K562 (cell line): ENCODE data around the gene LCE1D. TPM values are rescaled to one million over a fixed set of nuclear protein-coding genes. Genes with fewer than 3 reads are reported as not detected.

Experiments
- ATAC-seq: fragments of 200-7000 bp; cut with Tn5 transposase; 3 replicates; pipeline ENCODE4 v1.9.1; 2020; ENCODE audit warnings: moderate library complexity
- BruUV-seq: library from RNA; stranded (reverse); fragments of 400-500 nt; replicated peaks from 2 replicates; lab custom pipeline; 2021; lab: Mats Ljungman, UMichigan
- CTCF ChIA-PET: fragments of 300-600 bp; formaldehyde crosslinking; extraction: SDS; loops from one replicate; lab custom pipeline; 2021; ENCODE audit warnings: low intra/inter-chr PET ratio; lab: Yijun Ruan, JAX
- POLR2A ChIA-PET: fragments of 300-600, 350-650 bp; sonication (Branson Sonifier 250); formaldehyde crosslinking; extraction: SDS; loops from one replicate; lab custom pipeline; 2021; ENCODE audit warnings: antibody characterized with exemption, inconsistent platforms; lab: Yijun Ruan, JAX
- DNase-seq, 4 experiments: peaks; one replicate each; pipeline versions ENCODE4 v3.0.0 to v3.0.0-alpha.2; 2011 to 2018; ENCODE audit warnings: low spot score in 3 of 4, mixed read lengths in 3 of 4; ENCODE audit errors: extremely low read depth in 1 of 4
- FAIRE-seq: peaks from 2 replicates; lab custom pipeline; 2011; peaks lifted over from hg19 to GRCh38; lab: Jason Lieb, UNC
- H2AFZ ChIP-seq: 2 replicates; pipeline ENCODE4 v1.6.0; 2011; ENCODE audit warnings: low read depth, low read length, control low read depth, inconsistent platforms
- H3K27ac ChIP-seq: fragments of 200-600 bp; 3 replicates; pipeline ENCODE4 v1.8.0; 2011; ENCODE audit warnings: low read depth, mild to moderate bottlenecking, control low read depth, inconsistent platforms, low read length, moderate library complexity, mixed read lengths; ENCODE audit errors: extremely low read depth
- H3K27me3 ChIP-seq, 2 experiments: fragments of 300-600 bp in 1 of 2; 2 replicates in 1 of 2; 3 replicates in 1 of 2; pipeline versions ENCODE4 v1.6.0 to v1.8.0; 2011; ENCODE audit warnings: inconsistent platforms in 2 of 2, low read length in 2 of 2, mild to moderate bottlenecking in 1 of 2, mixed read lengths in 1 of 2, moderate library complexity in 1 of 2; ENCODE audit not compliant: control insufficient read depth in 2 of 2, insufficient read depth in 2 of 2
- H3K36me3 ChIP-seq: fragments of 300-600 bp; 3 replicates; pipeline ENCODE4 v1.8.0; 2011; ENCODE audit warnings: mild to moderate bottlenecking, low read length, inconsistent platforms; ENCODE audit not compliant: control insufficient read depth, insufficient read depth
- H3K4me1 ChIP-seq, 2 experiments: fragments of 200-600 bp in 1 of 2; replicated peaks in 1 of 2; 2 replicates in 1 of 2; 3 replicates in 1 of 2; pipeline versions ENCODE4 v1.5.1 to v1.8.0; 2011; ENCODE audit warnings: inconsistent platforms in 2 of 2, low read length in 2 of 2, mild to moderate bottlenecking in 1 of 2, mixed read lengths in 1 of 2, moderate library complexity in 1 of 2; ENCODE audit not compliant: control insufficient read depth in 2 of 2, insufficient read depth in 2 of 2
- H3K4me2 ChIP-seq: 2 replicates; pipeline ENCODE4 v1.6.1; 2011; ENCODE audit warnings: low read length, control low read depth, inconsistent platforms, mixed read lengths; ENCODE audit not compliant: insufficient read depth
- H3K4me3 ChIP-seq: fragments of 200-600 bp; sonication (generic), shearing (Covaris generic); 2 replicates; pipeline ENCODE4 v1.5.1; 2016; ENCODE audit warnings: control low read depth, inconsistent platforms
- H3K79me2 ChIP-seq: fragments of 200-600 bp; 3 replicates; pipeline ENCODE4 v1.8.0; 2011; ENCODE audit warnings: low read length, inconsistent platforms; ENCODE audit not compliant: control insufficient read depth, insufficient read depth
- H3K9ac ChIP-seq, 2 experiments: 2 replicates each; pipeline versions ENCODE4 v1.6.0 to v1.6.1; 2011; ENCODE audit warnings: low read depth in 2 of 2, low read length in 2 of 2, control low read depth in 1 of 2, inconsistent platforms in 1 of 2, mild to moderate bottlenecking in 1 of 2, mixed read lengths in 1 of 2; ENCODE audit not compliant: insufficient read depth in 1 of 2
- H3K9me1 ChIP-seq: one replicate; pipeline ENCODE4 v1.6.0; 2011; ENCODE audit warnings: inconsistent platforms, mild to moderate bottlenecking, low read length, moderate library complexity; ENCODE audit not compliant: control insufficient read depth, insufficient read depth
- H3K9me3 ChIP-seq: replicated peaks from 2 replicates; pipeline ENCODE4 v1.5.1; 2011; ENCODE audit warnings: low read depth, low read length, inconsistent platforms; ENCODE audit not compliant: control insufficient read depth, insufficient read depth
- H4K20me1 ChIP-seq: replicated peaks from 2 replicates; pipeline ENCODE4 v1.6.1; 2011; ENCODE audit warnings: low read length, inconsistent platforms, mixed read lengths; ENCODE audit not compliant: control insufficient read depth, insufficient read depth
- CREB1 ChIP-seq, 2 experiments: sonication (generic) in 1 of 2; formaldehyde crosslinking in 1 of 2; IDR thresholded peaks; 2 replicates each; pipeline versions ENCODE4 v1.6.1 to v1.8.0; 2012 to 2022; ENCODE audit warnings: inconsistent platforms in 1 of 2, mild to moderate bottlenecking in 1 of 2, missing genetic modification reagents in 1 of 2, moderate library complexity in 1 of 2
- HDAC3 ChIP-seq: fragments of 450-650 bp; IDR thresholded peaks from 2 replicates; pipeline ENCODE4 v1.6.1; 2018; ENCODE audit warnings: borderline replicate concordance, mild to moderate bottlenecking, moderate library complexity; ENCODE audit not compliant: partially characterized antibody
- MYBL2 ChIP-seq, 2 experiments: fragments of 450-650 bp in 1 of 2; sonication (generic) in 1 of 2; formaldehyde crosslinking in 1 of 2; IDR thresholded peaks; 2 replicates each; pipeline versions ENCODE4 v1.6.1 to v1.8.1; 2017 to 2022; ENCODE audit warnings: borderline replicate concordance in 1 of 2, inconsistent platforms in 1 of 2, low read depth in 1 of 2, mild to moderate bottlenecking in 1 of 2, missing genetic modification reagents in 1 of 2, moderate library complexity in 1 of 2
- NR2C2 ChIP-seq, 2 experiments: fragments of 200-800 bp in 1 of 2; sonication (Bioruptor generic) in 1 of 2; sonication (generic) in 1 of 2; formaldehyde crosslinking in 1 of 2; IDR thresholded peaks; 2 replicates each; pipeline versions ENCODE4 v1.6.1 to v1.8.0; 2016 to 2022; ENCODE audit warnings: mild to moderate bottlenecking in 1 of 2, missing compliant biosample characterization in 1 of 2, missing genetic modification characterization in 1 of 2, missing genetic modification reagents in 1 of 2
- RREB1 ChIP-seq: fragments of 250-450 bp; sonication (Bioruptor Pico); IDR thresholded peaks from 2 replicates; pipeline ENCODE4 v1.4.0; 2020
- SUPT5H ChIP-seq: fragments of 450-650 bp; IDR thresholded peaks from 2 replicates; pipeline ENCODE4 v1.6.1; 2016
- ZBTB17 ChIP-seq: fragments of 450-650 bp; formaldehyde crosslinking; IDR thresholded peaks from 2 replicates; pipeline ENCODE4 v1.4.0; 2020; ENCODE audit warnings: mild to moderate bottlenecking
- WGBS: fragments of 100-300 bp; shearing (Covaris generic); methylation state at CpG from one replicate; pipeline ENCODE4 v1.1.6; 2016; ENCODE audit warnings: low coverage, mixed read lengths; ENCODE audit not compliant: insufficient coverage; ENCODE audit errors: missing lambda C conversion rate; 5-methylcytosine and 5-hydroxymethylcytosine counted together
- in situ Hi-C: fragments of 300-500 bp; cut with MboI; formaldehyde crosslinking; loops from 4 replicates; pipeline ENCODE4 v1.15.0; 2018; ENCODE audit warnings: inconsistent platforms, mixed read lengths
- intact Hi-C: fragments of 100-400 bp; cut with micrococcal nuclease; formaldehyde crosslinking; loops from 2 replicates; pipeline ENCODE4 v1.14.2; 2022
- polyA plus RNA-seq, 8 experiments: library from polyadenylated mRNA; depleted of rRNA in 4 of 8; stranded (reverse) in 5 of 8; unstranded in 3 of 8; fragments of >200 nt; fragmentation: Nextera tagmentation in 2 of 8; fragmentation: Illumina TruSeq in 1 of 8; extraction: Ambion mirVana in 2 of 8; extraction: Trizol in 1 of 8; gene quantifications; 2 replicates each; pipeline versions ENCODE4 v1.2.1 to v1.2.3, GENCODE V29; 2011 to 2014; ENCODE audit warnings: inconsistent platforms in 1 of 8, missing spikeins in 1 of 8
- total RNA-seq, 7 experiments: library from RNA; depleted of rRNA in 6 of 7; stranded (reverse); fragments of >200 nt in 6 of 7; fragmentation: Illumina TruSeq in 2 of 7; extraction: Trizol in 2 of 7; gene quantifications; 2 replicates each; pipeline versions ENCODE4 v1.2.1 to v1.2.3, GENCODE V29; 2011 to 2021; ENCODE audit warnings: low replicate concordance in 1 of 7

Gene LCE1D
- total and polyA plus RNA-seq, 9 of the 15 experiments (the other 6 are each of a cell fraction or from before 2014, with no cell fraction given): not detected

DNA sequence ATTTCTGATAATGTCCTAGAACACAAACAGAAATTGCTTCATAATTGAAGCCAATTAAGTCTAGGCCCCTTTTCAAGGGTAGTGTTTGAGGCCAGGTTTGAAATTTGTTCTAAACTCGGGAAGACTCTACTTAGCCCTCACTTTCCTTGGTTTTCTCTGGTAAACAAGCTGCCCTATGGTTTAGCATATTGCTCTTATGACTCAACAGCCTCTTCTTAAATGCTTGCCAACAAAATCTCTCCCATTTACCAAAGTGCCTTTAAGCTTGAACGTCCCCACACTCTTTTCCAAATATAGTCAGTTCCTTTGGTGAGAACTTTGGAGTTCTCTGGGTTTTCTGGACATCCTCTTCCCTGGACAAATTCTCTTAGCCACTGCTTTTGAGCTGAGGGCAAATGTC is 40.3 kb downstream of the LCE1D start (continued):
- TF ChIP-seq RREB1 (CRISPR knock-in tag) (no peak), CREB1 (IDR thresholded peaks at IDR 0.05) (no peak), CREB1 (CRISPR knock-in tag; IDR thresholded peaks at IDR 0.05) (no peak)

- 0% methylated on average over 3 of the region's 3 CpGs for WGBS
- Histone ChIP-seq H3K27ac (no peak within 1 kb of the TSS), H4K20me1 (no peaks in the 10 kb centered on the region), H3K9me3 (no peaks in the 10 kb centered on the region), H3K9ac (no peak within 1 kb of the TSS), H3K9me1 (no peaks in the 10 kb centered on the region), H3K27me3 (no peaks in the 10 kb centered on the region; a peak in 1 of 5 replicates), H3K36me3 (no peaks in the 10 kb centered on the region), H2AFZ (no peak within 1 kb of the TSS), H3K4me2 (no peak within 1 kb of the TSS), H3K79me2 (no peaks in the 10 kb centered on the region), H3K4me3 (no peak within 1 kb of the TSS), H3K4me1 (no peaks in the 10 kb centered on the region)
- BruUV-seq: no TSS peak
- in situ Hi-C loops (no loop called here), intact Hi-C loops (no loop called here)
- FAIRE-seq (no peak), ATAC-seq (no peak), DNase-seq (no peak)
- no peak for TF ChIP-seq NR2C2 (CRISPR knock-in tag; IDR thresholded peaks at IDR 0.05)
- no peak for TF ChIP-seq NR2C2 (tag; IDR thresholded peaks at IDR 0.05)
- TF ChIP-seq HDAC3: no peak
- TF ChIP-seq ZBTB17: no peak
- TF ChIP-seq MYBL2 (IDR thresholded peaks at IDR 0.05; ENCODE audit: low read depth): no peak
- no peak for TF ChIP-seq MYBL2 (CRISPR knock-in tag; IDR thresholded peaks at IDR 0.05; ENCODE audit: borderline replicate concordance)
- TF ChIP-seq SUPT5H: no peak
- POLR2A ChIA-PET: no interaction called here
- CTCF ChIA-PET: no interaction called here
Observed at GRCh38 chr1:152842556-152842955, 46.0 kb downstream of the LCE1D start, which contains the start of gene LCE6A. Gene LCE6A, plus strand, starts transcription at chr1:152842856. Its CDS starts 665 bp downstream, at chr1:152843521.
